ENCODE results near the gene CSDE1. TPM values are rescaled to one million over a fixed set of nuclear protein-coding genes. Genes with fewer than 3 reads are reported as not detected.
"Not testable (repeated sequence)": the region's sequence is repeated elsewhere in the genome, so short reads cannot be mapped to it uniquely, and the experiment has no call there.

Gene CSDE1
- 310 and 375 TPM in 2 replicates for total RNA-seq (2014; rRNA removed; shearing (Covaris generic); ENCODE audit: low replicate concordance)

- H3K4me3 ChIP-seq (ENCODE audit: low read length): peak within 1 kb of the TSS; percentile 99
- peak within 1 kb of the TSS; percentile 88 for H3K27ac ChIP-seq (ENCODE audit: low read length)
- H3K36me3 ChIP-seq (ENCODE audit: insufficient read depth, low read length): peaks cover 13% of the 10 kb centered on the region; the same call in 1 of the 2 replicates
- H3K79me2 ChIP-seq (ENCODE audit: low read length): peaks cover 51% of the 10 kb centered on the region
- H4K20me1 ChIP-seq (ENCODE audit: insufficient read depth, low read depth, low read length): peaks cover 44% of the 10 kb centered on the region
- peaks cover 43% of the 10 kb centered on the region for H3K4me1 ChIP-seq (ENCODE audit: low read length)
- no peaks in the 10 kb centered on the region for H3K27me3 ChIP-seq (ENCODE audit: low read length)
- H3K4me2 ChIP-seq (ENCODE audit: low read depth, low read length, poor library complexity, severe bottlenecking): peak within 1 kb of the TSS; percentile 84
- peak; percentile 99 for DNase-seq
- peak within 1 kb of the TSS; percentile 100 for H3K9ac ChIP-seq (ENCODE audit: low read length)
- peak within 1 kb of the TSS; percentile 86 for H2AFZ ChIP-seq (ENCODE audit: low read length)
- peaks cover 3% of the 10 kb centered on the region; the same call in 1 of the 2 replicates for H3K9me3 ChIP-seq (ENCODE audit: low read length)
- no peaks in the 10 kb centered on the region for H3K9me2 ChIP-seq (replicated peaks; ENCODE audit: insufficient read depth, low read length)
Observed at GRCh38 chr1:114757455-114758255, at the start of gene CSDE1. Gene CSDE1 (minus strand): TSS chr1:114757984. CDS start chr1:114739890, 18,094 bp downstream.

GRCh38 chr1:114804449-114804848 is 46.7 kb upstream of the CSDE1 start:
- not testable (repeated sequence) for DNase-seq; H3K27ac ChIP-seq (ENCODE audit: low read length); H3K4me1 ChIP-seq (ENCODE audit: low read length); H3K9ac ChIP-seq (ENCODE audit: low read length); H2AFZ ChIP-seq (ENCODE audit: low read length); H3K4me2 ChIP-seq (ENCODE audit: low read depth, low read length, poor library complexity, severe bottlenecking); H4K20me1 ChIP-seq (ENCODE audit: insufficient read depth, low read depth, low read length); H3K79me2 ChIP-seq (ENCODE audit: low read length); H3K9me3 ChIP-seq (ENCODE audit: low read length); H3K9me2 ChIP-seq (replicated peaks; ENCODE audit: insufficient read depth, low read length); H3K27me3 ChIP-seq (ENCODE audit: low read length); H3K4me3 ChIP-seq (ENCODE audit: low read length); H3K36me3 ChIP-seq (ENCODE audit: insufficient read depth, low read length)

GRCh38 chr1:114803001-114803400 is 45.2 kb upstream of the CSDE1 start:
- no peaks in the 10 kb centered on the region for H3K9me3 ChIP-seq (ENCODE audit: low read length)

GRCh38 chr1:114794038-114794437 is 36.3 kb upstream of the CSDE1 start:
- no peak for DNase-seq
- H3K4me1 ChIP-seq (ENCODE audit: low read length): no peaks in the 10 kb centered on the region

More at GRCh38 chr1:114803001-114803400, 45.2 kb upstream of the CSDE1 start:
- Histone ChIP-seq H3K79me2 (ENCODE audit: low read length) (no peaks in the 10 kb centered on the region), H3K4me3 (ENCODE audit: low read length) (no peak overlapping the region), H2AFZ (ENCODE audit: low read length) (no peak overlapping the region), H3K4me1 (ENCODE audit: low read length) (no peaks in the 10 kb centered on the region), H3K9ac (ENCODE audit: low read length) (no peak overlapping the region), H3K27ac (ENCODE audit: low read length) (no peak overlapping the region), H3K4me2 (ENCODE audit: low read depth, low read length, poor library complexity, severe bottlenecking) (no peak overlapping the region), H3K9me2 (replicated peaks; ENCODE audit: insufficient read depth, low read length) (no peaks in the 10 kb centered on the region), H3K36me3 (ENCODE audit: insufficient read depth, low read length) (no peaks in the 10 kb centered on the region), H4K20me1 (ENCODE audit: insufficient read depth, low read depth, low read length) (no peaks in the 10 kb centered on the region), H3K27me3 (ENCODE audit: low read length) (no peaks in the 10 kb centered on the region)
- no peak for DNase-seq

GRCh38 chr1:114790581-114790980 is 32.8 kb upstream of the CSDE1 start:
- H4K20me1 ChIP-seq (ENCODE audit: insufficient read depth, low read depth, low read length); H3K4me2 ChIP-seq (ENCODE audit: low read depth, low read length, poor library complexity, severe bottlenecking); H3K27ac ChIP-seq (ENCODE audit: low read length); H3K9me2 ChIP-seq (replicated peaks; ENCODE audit: insufficient read depth, low read length); H2AFZ ChIP-seq (ENCODE audit: low read length); DNase-seq; H3K27me3 ChIP-seq (ENCODE audit: low read length); H3K4me3 ChIP-seq (ENCODE audit: low read length); H3K9me3 ChIP-seq (ENCODE audit: low read length); H3K9ac ChIP-seq (ENCODE audit: low read length); H3K79me2 ChIP-seq (ENCODE audit: low read length); H3K4me1 ChIP-seq (ENCODE audit: low read length); H3K36me3 ChIP-seq (ENCODE audit: insufficient read depth, low read length): not testable (repeated sequence)

More at GRCh38 chr1:114794038-114794437, 36.3 kb upstream of the CSDE1 start:
- Histone ChIP-seq H3K79me2 (ENCODE audit: low read length) (no peaks in the 10 kb centered on the region), H3K36me3 (ENCODE audit: insufficient read depth, low read length) (no peaks in the 10 kb centered on the region), H2AFZ (ENCODE audit: low read length) (no peak overlapping the region), H3K9me2 (replicated peaks; ENCODE audit: insufficient read depth, low read length) (no peaks in the 10 kb centered on the region), H4K20me1 (ENCODE audit: insufficient read depth, low read depth, low read length) (no peaks in the 10 kb centered on the region), H3K4me3 (ENCODE audit: low read length) (no peak overlapping the region), H3K9ac (ENCODE audit: low read length) (no peak overlapping the region), H3K27ac (ENCODE audit: low read length) (no peak overlapping the region), H3K9me3 (ENCODE audit: low read length) (no peaks in the 10 kb centered on the region), H3K27me3 (ENCODE audit: low read length) (no peaks in the 10 kb centered on the region), H3K4me2 (ENCODE audit: low read depth, low read length, poor library complexity, severe bottlenecking) (no peak overlapping the region)

- H3K27me3 ChIP-seq (ENCODE audit: low read length); DNase-seq; H3K9ac ChIP-seq (ENCODE audit: low read length); H3K9me3 ChIP-seq (ENCODE audit: low read length); H3K9me2 ChIP-seq (replicated peaks; ENCODE audit: insufficient read depth, low read length); H3K27ac ChIP-seq (ENCODE audit: low read length); H4K20me1 ChIP-seq (ENCODE audit: insufficient read depth, low read depth, low read length); H2AFZ ChIP-seq (ENCODE audit: low read length); H3K4me2 ChIP-seq (ENCODE audit: low read depth, low read length, poor library complexity, severe bottlenecking); H3K36me3 ChIP-seq (ENCODE audit: insufficient read depth, low read length); H3K4me1 ChIP-seq (ENCODE audit: low read length); H3K79me2 ChIP-seq (ENCODE audit: low read length); H3K4me3 ChIP-seq (ENCODE audit: low read length): not testable (repeated sequence)
Observed at GRCh38 chr1:114786440-114786839, 28.7 kb upstream of the CSDE1 start.

GRCh38 chr1:114782476-114782875 is 24.7 kb upstream of the CSDE1 start:
- no peaks in the 10 kb centered on the region; the same call in 1 of the 2 replicates for H3K9me2 ChIP-seq (replicated peaks; ENCODE audit: insufficient read depth, low read length)
- H3K79me2 ChIP-seq (ENCODE audit: low read length): peaks cover 30% of the 10 kb centered on the region
- peaks cover 17% of the 10 kb centered on the region for H3K36me3 ChIP-seq (ENCODE audit: insufficient read depth, low read length)
- H4K20me1 ChIP-seq (ENCODE audit: insufficient read depth, low read depth, low read length): no peaks in the 10 kb centered on the region; the same call in 1 of the 2 replicates
- H3K4me3 ChIP-seq (ENCODE audit: low read length): no peak overlapping the region
- DNase-seq: no peak
- no peak overlapping the region for H2AFZ ChIP-seq (ENCODE audit: low read length)
- no peak overlapping the region for H3K4me2 ChIP-seq (ENCODE audit: low read depth, low read length, poor library complexity, severe bottlenecking)
- no peaks in the 10 kb centered on the region for H3K9me3 ChIP-seq (ENCODE audit: low read length)
- no peaks in the 10 kb centered on the region for H3K27me3 ChIP-seq (ENCODE audit: low read length)
- peaks cover 13% of the 10 kb centered on the region for H3K4me1 ChIP-seq (ENCODE audit: low read length)
- no peak overlapping the region for H3K27ac ChIP-seq (ENCODE audit: low read length)
- H3K9ac ChIP-seq (ENCODE audit: low read length): no peak overlapping the region

- Histone ChIP-seq H3K36me3 (ENCODE audit: insufficient read depth, low read length) (peaks cover 27% of the 10 kb centered on the region), H3K27ac (ENCODE audit: low read length) (peak within 1 kb of the TSS; percentile 35; the same call in 1 of the 2 replicates), H3K4me1 (ENCODE audit: low read length) (peaks cover 13% of the 10 kb centered on the region), H2AFZ (ENCODE audit: low read length) (peak within 1 kb of the TSS; percentile 80; the same call in 1 of the 2 replicates), H3K9me2 (replicated peaks; ENCODE audit: insufficient read depth, low read length) (no peaks in the 10 kb centered on the region; the same call in 1 of the 2 replicates), H3K4me3 (ENCODE audit: low read length) (peak within 1 kb of the TSS; percentile 90), H3K27me3 (ENCODE audit: low read length) (no peaks in the 10 kb centered on the region), H3K79me2 (ENCODE audit: low read length) (peaks cover 32% of the 10 kb centered on the region), H3K9ac (ENCODE audit: low read length) (peak within 1 kb of the TSS; percentile 92), H3K9me3 (ENCODE audit: low read length) (no peaks in the 10 kb centered on the region), H4K20me1 (ENCODE audit: insufficient read depth, low read depth, low read length) (no peaks in the 10 kb centered on the region; the same call in 1 of the 2 replicates), H3K4me2 (ENCODE audit: low read depth, low read length, poor library complexity, severe bottlenecking) (peak within 1 kb of the TSS; percentile 87)
- DNase-seq: peak; percentile 96
Observed at GRCh38 chr1:114780344-114781226, 22.8 kb upstream of the CSDE1 start, which contains the start of gene SIKE1. Gene SIKE1 (minus strand): TSS chr1:114780685. CDS start chr1:114780607, 78 bp downstream.

Measured in Karpas-422 (cell line).